Smooth muscle cell of the umbilical artery (primary cell): Measurements from ENCODE around the gene ZNF573. TPM values are rescaled to one million over a fixed set of nuclear protein-coding genes. Genes with fewer than 3 reads are reported as not detected.

ENCODE experiments used
- total RNA-seq: library from RNA; depleted of rRNA; stranded (reverse); fragments of >200 nt; gene quantifications from 2 replicates; pipeline ENCODE4 v1.2.3, GENCODE V29; 2014

ZNF573 gene
- 6.6 and 8.6 TPM in 2 replicates for total RNA-seq

GRCh38 chr19:37779127-37780005 is at the start of gene ZNF573:
Gene ZNF573 (minus strand): TSS chr19:37779586. CDS start chr19:37773729, 5,857 bp downstream.

GRCh38 chr19:37719111-37719926 is 60.1 kb downstream of the ZNF573 start, which contains the start of gene ZNF607:
Gene ZNF607 (minus strand): TSS chr19:37719761. CDS start chr19:37711618, 8,143 bp downstream.

Other genes starting within 250 kb of the ZNF573 start
- 3.2 and 4.2 TPM in 2 replicates for gene ZNF571, start 184.8 kb downstream of the ZNF573 start, total RNA-seq
- 0.28 and 0.89 TPM in 2 replicates for gene ZNF540, start 184.7 kb downstream of the ZNF573 start, total RNA-seq
- 18.2 and 19.9 TPM in 2 replicates for gene ZFP30, start 124.1 kb downstream of the ZNF573 start, total RNA-seq
- gene ZNF607, start 59.8 kb downstream of the ZNF573 start, total RNA-seq: 5.8 and 5.9 TPM in 2 replicates
- gene WDR87, start 127.0 kb upstream of the ZNF573 start, total RNA-seq: not detected in 2 replicates
- gene SIPA1L3, start 127.6 kb upstream of the ZNF573 start, total RNA-seq: 8.3 and 26.8 TPM in 2 replicates